SK-N-MC (cell line): ENCODE results near the gene DTD1.

Source experiments
- EZH2 ChIP-seq: fragments of 200-600 bp; sonication (generic); IDR thresholded peaks from one replicate; pipeline ENCODE4 v1.6.1; 2017; ENCODE audit warnings: antibody characterized with exemption
- POLR2AphosphoS5 ChIP-seq: IDR thresholded peaks from 2 replicates; pipeline ENCODE4 v1.6.1; 2012; ENCODE audit warnings: mild to moderate bottlenecking, low read depth, low read length, borderline replicate concordance

DNA sequence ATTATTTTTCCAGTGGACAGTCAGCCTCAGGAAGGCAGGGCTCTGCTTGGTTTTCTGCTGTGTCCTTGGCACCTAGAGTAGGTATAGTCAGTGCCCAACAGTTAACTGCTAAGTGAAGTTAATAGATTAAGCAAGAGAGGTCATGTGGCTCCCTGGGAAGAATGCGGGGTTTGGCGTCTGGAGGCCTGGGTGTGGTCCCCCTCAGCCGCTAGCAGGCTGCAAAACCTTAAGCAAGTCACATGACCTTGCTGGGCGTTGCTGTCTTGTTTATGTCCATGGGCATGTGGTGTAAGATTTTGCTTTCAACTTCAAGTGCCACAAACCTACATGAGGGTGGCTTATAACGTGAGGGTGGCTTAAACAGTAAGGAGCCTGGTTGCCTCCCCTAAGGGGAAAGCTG, 150.2 kb downstream of the DTD1 start:
- TF ChIP-seq POLR2AphosphoS5 (no peak), EZH2 (no peak)
